ENCODE data around the gene RAD21L1. TPM values are rescaled to one million over a fixed set of nuclear protein-coding genes. Genes with fewer than 3 reads are reported as not detected.
A peak's percentile ranks its signal among the peaks of the same experiment; 100 is the strongest.

Gene RAD21L1
- total RNA-seq, 1 experiment from 2014 or later = not detected

DNA sequence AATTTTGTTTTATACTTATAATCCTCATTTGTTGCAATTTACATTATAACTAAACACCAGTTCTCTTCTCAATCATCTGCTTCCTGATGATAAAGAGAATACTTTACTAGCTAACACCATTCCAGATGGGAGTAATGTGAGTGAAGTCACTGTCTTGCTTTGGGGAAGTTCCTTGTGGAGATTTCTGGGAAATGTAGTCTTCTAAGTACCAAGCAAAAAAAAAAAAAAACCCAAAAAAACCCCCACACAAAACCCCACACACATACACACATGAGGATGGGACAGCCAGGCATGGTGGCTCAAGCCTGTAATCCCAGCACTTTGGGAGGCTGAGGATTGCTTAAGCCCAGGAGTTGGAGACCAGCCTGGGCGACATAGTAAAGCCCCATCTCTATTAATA lies 38.0 kb downstream of the RAD21L1 start:
- Mint-ChIP-seq H3K4me3 (ENCODE audit: low read depth, unreplicated experiment) (no peak overlapping the region), H3K27ac (ENCODE audit: unreplicated experiment) (no peak overlapping the region), H3K27me3 (ENCODE audit: unreplicated experiment) (no peaks in the 10 kb centered on the region), H3K4me1 (ENCODE audit: low read depth, unreplicated experiment) (peaks cover 12% of the 10 kb centered on the region), H3K36me3 (ENCODE audit: insufficient read depth, unreplicated experiment) (peaks cover 14% of the 10 kb centered on the region), H3K9me3 (ENCODE audit: low read depth, unreplicated experiment) (no peaks in the 10 kb centered on the region)
- CTCF ChIA-PET = interaction anchor here (0.7 kb wide), 1 partner anchor 240 kb away, joined by 3 read pairs; no protein-coding TSS in a partner anchor
- intact Hi-C loops (cut with micrococcal nuclease; ENCODE audit: unreplicated experiment) = no loop called here
- DNase-seq = no peak
- no TSS peak for BruUV-seq (replicated peaks)
- TF ChIP-seq, protein P1, sequence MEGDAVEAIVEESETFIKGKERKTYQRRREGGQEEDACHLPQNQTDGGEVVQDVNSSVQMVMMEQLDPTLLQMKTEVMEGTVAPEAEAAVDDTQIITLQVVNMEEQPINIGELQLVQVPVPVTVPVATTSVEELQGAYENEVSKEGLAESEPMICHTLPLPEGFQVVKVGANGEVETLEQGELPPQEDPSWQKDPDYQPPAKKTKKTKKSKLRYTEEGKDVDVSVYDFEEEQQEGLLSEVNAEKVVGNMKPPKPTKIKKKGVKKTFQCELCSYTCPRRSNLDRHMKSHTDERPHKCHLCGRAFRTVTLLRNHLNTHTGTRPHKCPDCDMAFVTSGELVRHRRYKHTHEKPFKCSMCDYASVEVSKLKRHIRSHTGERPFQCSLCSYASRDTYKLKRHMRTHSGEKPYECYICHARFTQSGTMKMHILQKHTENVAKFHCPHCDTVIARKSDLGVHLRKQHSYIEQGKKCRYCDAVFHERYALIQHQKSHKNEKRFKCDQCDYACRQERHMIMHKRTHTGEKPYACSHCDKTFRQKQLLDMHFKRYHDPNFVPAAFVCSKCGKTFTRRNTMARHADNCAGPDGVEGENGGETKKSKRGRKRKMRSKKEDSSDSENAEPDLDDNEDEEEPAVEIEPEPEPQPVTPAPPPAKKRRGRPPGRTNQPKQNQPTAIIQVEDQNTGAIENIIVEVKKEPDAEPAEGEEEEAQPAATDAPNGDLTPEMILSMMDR (IDR thresholded peaks at IDR 0.05; ENCODE audit: unreplicated experiment) = no peak

- intact Hi-C loops (cut with micrococcal nuclease; ENCODE audit: unreplicated experiment) = no loop called here
- BruUV-seq (replicated peaks) = no TSS peak
- H3K9me3 Mint-ChIP-seq (ENCODE audit: low read depth, unreplicated experiment) = no peaks in the 10 kb centered on the region
Measured at GRCh38 chr20:1264727-1265126, 38.9 kb downstream of the RAD21L1 start.

GRCh38 chr20:1265226-1265915 lies 39.5 kb downstream of the RAD21L1 start:
- no TSS peak for BruUV-seq (replicated peaks)
- intact Hi-C loops (cut with micrococcal nuclease; ENCODE audit: unreplicated experiment) = no loop called here
- TF ChIP-seq, protein P1 (IDR thresholded peaks at IDR 0.05; ENCODE audit: unreplicated experiment) = no peak
- H3K4me3 Mint-ChIP-seq (ENCODE audit: low read depth, unreplicated experiment) = peak overlapping the region; percentile 75
- H3K27ac Mint-ChIP-seq (ENCODE audit: unreplicated experiment) = peak overlapping the region; percentile 44
- DNase-seq = no peak
- CTCF ChIA-PET = no interaction called here
- H3K27me3 Mint-ChIP-seq (ENCODE audit: unreplicated experiment) = no peaks in the 10 kb centered on the region
- H3K4me1 Mint-ChIP-seq (ENCODE audit: low read depth, unreplicated experiment) = peaks cover 12% of the 10 kb centered on the region
- H3K36me3 Mint-ChIP-seq (ENCODE audit: insufficient read depth, unreplicated experiment) = peaks cover 14% of the 10 kb centered on the region
- H3K9me3 Mint-ChIP-seq (ENCODE audit: low read depth, unreplicated experiment) = no peaks in the 10 kb centered on the region

More at GRCh38 chr20:1264727-1265126, 38.9 kb downstream of the RAD21L1 start:
- Mint-ChIP-seq H3K27ac (ENCODE audit: unreplicated experiment) (no peak overlapping the region), H3K4me1 (ENCODE audit: low read depth, unreplicated experiment) (peaks cover 12% of the 10 kb centered on the region), H3K4me3 (ENCODE audit: low read depth, unreplicated experiment) (peak overlapping the region; percentile 75), H3K27me3 (ENCODE audit: unreplicated experiment) (no peaks in the 10 kb centered on the region), H3K36me3 (ENCODE audit: insufficient read depth, unreplicated experiment) (peaks cover 14% of the 10 kb centered on the region)
- TF ChIP-seq, protein P1 (IDR thresholded peaks at IDR 0.05; ENCODE audit: unreplicated experiment) = no peak
- no peak for DNase-seq
- CTCF ChIA-PET = no interaction called here

DNA sequence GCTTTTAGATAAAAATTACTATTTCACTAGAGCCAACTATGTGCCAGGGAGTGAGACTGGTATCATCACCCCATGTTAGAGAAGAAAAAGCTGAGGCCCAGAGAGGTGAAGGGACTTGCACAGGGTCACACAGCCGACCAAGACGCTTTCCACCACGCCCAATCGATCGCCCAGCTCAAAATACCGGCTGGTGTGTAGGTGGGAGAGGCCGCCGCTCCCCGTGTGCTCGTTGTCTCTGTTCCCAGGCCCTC lies 40.0 kb downstream of the RAD21L1 start:
- intact Hi-C loops (cut with micrococcal nuclease; ENCODE audit: unreplicated experiment) = no loop called here
- Mint-ChIP-seq H3K9me3 (ENCODE audit: low read depth, unreplicated experiment) (no peaks in the 10 kb centered on the region), H3K27me3 (ENCODE audit: unreplicated experiment) (no peaks in the 10 kb centered on the region), H3K36me3 (ENCODE audit: insufficient read depth, unreplicated experiment) (peaks cover 14% of the 10 kb centered on the region), H3K27ac (ENCODE audit: unreplicated experiment) (peak overlapping the region; percentile 44), H3K4me1 (ENCODE audit: low read depth, unreplicated experiment) (peaks cover 12% of the 10 kb centered on the region), H3K4me3 (ENCODE audit: low read depth, unreplicated experiment) (peak overlapping the region; percentile 75)
- CTCF ChIA-PET = no interaction called here
- BruUV-seq (replicated peaks) = no TSS peak
- DNase-seq = no peak
- TF ChIP-seq, protein P1 (IDR thresholded peaks at IDR 0.05; ENCODE audit: unreplicated experiment) = no peak

All from Calu3 (cell line).